HUES48 (cell line): ENCODE data around the gene PRKAG1.
A peak's percentile ranks its signal among the peaks of the same experiment; 100 is the strongest.

Source experiments
- H3K27ac ChIP-seq: one replicate; pipeline ENCODE4 v1.7.0; 2013; ENCODE audit warnings: low read depth, low read length, inconsistent platforms
- H3K27me3 ChIP-seq: 2 replicates; pipeline ENCODE4 v1.6.1; 2013; ENCODE audit warnings: mild to moderate bottlenecking, low read length; ENCODE audit not compliant: control insufficient read depth, insufficient read depth
- H3K36me3 ChIP-seq: 2 replicates; pipeline ENCODE4 v1.6.1; 2013; ENCODE audit warnings: low read length; ENCODE audit not compliant: control insufficient read depth, insufficient read depth
- H3K4me1 ChIP-seq: 2 replicates; pipeline ENCODE4 v1.6.1; 2013; ENCODE audit warnings: mild to moderate bottlenecking, low read length; ENCODE audit not compliant: control insufficient read depth, insufficient read depth
- H3K4me3 ChIP-seq: 2 replicates; pipeline ENCODE4 v1.5.1; 2013; ENCODE audit warnings: mild to moderate bottlenecking, low read depth, low read length
- H3K9ac ChIP-seq: 2 replicates; pipeline ENCODE4 v1.6.1; 2013; ENCODE audit warnings: mild to moderate bottlenecking, low read depth, low read length, moderate library complexity
- H3K9me3 ChIP-seq: 2 replicates; pipeline ENCODE4 v1.6.1; 2013; ENCODE audit warnings: low read length; ENCODE audit not compliant: control insufficient read depth, insufficient read depth

The PRKAG1 gene

DNA sequence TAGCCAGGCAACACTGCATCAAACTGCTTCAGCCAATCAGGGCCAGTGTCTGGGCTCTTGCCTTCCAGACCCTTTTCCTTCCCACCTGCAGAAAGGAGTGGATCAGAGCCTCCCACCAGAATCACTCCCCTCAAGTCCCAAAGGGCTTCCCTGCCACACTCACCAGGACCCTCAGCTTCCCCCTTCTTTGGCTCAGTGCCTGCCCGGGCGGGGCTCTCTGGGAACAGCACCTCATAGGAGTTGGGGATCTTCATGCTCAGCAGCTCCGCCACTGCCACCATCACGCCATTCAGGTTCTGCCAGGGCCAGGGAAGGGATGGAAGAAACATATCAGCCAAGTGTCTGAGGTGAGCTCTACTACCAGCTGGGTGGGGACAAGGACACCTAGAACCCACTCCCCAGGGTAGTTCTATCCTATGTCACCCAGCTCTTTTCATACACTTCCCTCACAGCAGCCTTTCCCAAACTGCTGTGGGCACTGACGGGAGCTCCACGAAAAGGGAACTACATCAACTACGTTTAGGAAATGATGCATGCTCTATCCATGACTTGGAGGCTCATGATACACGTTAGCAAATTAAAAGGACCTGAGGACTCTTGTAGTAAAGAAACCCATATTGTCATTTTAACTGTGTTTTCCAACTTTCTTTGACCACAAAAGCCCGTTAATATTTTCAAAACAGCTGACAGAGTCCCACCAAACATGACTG is 9.4 kb upstream of the PRKAG1 start:
- Histone ChIP-seq H3K9ac (no peak overlapping the region), H3K9me3 (no peaks in the 10 kb centered on the region), H3K4me3 (no peak overlapping the region), H3K4me1 (no peaks in the 10 kb centered on the region), H3K27me3 (no peaks in the 10 kb centered on the region), H3K36me3 (peaks cover 98% of the 10 kb centered on the region), H3K27ac (no peak overlapping the region)

DNA sequence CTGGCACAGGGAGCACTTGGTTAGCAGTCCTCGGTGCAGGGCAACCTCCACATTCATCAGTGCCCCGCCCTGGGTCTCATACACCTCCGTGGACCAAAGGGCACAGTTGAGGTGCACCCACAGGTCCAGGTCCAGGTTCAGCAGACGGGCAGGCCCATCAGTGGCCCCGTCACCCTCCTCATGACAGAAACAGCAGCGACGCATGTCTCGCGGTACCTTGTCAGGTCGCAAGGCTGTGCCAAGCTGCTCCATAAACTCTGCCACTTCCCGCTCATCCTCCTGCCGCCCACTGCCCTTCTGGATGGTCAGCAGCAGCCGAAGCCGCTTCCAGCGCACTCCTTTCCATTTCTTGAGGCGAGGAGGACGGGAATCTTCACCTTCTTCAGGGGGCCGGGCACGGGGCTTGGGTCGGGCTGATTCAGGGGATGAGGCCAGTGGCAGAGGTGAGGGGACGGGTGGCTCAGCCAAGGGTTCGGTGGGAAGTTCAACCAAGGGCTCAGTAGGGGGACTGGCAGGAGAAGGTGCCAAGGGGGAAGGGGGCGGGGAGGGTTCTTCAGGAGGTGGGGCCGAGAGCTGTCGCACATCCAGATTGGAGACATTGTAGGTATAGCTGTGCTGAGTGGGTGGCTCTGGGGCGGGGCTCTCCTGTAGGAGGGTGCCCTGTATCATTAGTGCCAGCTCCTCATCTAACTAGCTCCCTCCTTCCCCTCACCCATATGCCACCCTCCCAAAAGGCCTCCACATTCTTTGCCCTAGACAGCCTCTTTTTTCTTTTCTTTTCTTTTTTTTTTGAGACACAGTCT is 8.3 kb upstream of the PRKAG1 start:
- Histone ChIP-seq H3K9me3 (no peaks in the 10 kb centered on the region), H3K9ac (no peak overlapping the region), H3K27me3 (no peaks in the 10 kb centered on the region), H3K27ac (no peak overlapping the region), H3K4me1 (no peaks in the 10 kb centered on the region), H3K4me3 (no peak overlapping the region), H3K36me3 (peaks cover 98% of the 10 kb centered on the region)

DNA sequence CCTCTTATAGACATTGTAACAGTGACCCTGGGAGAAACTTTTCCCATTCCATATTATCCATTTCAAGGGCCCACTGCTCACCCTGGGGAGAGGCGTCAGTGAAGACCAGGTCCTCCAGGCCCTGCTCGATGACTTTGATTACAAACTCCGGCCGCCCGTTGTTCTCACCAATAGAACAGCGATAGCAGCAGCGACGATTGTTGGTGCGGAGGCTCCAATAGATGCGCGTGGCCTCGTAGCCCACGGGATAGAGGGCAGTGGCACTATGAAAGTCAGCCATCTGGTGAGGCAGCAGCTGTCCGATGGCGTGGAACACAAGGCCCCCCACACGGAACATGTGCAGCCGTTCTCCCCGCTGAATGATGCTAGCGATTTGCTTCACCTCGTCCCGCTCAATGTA is 7.5 kb upstream of the PRKAG1 start:
- H3K27me3 ChIP-seq: no peaks in the 10 kb centered on the region
- H3K9ac ChIP-seq: no peak overlapping the region
- no peak overlapping the region for H3K4me3 ChIP-seq
- H3K27ac ChIP-seq: no peak overlapping the region
- H3K9me3 ChIP-seq: no peaks in the 10 kb centered on the region
- no peaks in the 10 kb centered on the region for H3K4me1 ChIP-seq
- H3K36me3 ChIP-seq: peaks cover 98% of the 10 kb centered on the region

DNA sequence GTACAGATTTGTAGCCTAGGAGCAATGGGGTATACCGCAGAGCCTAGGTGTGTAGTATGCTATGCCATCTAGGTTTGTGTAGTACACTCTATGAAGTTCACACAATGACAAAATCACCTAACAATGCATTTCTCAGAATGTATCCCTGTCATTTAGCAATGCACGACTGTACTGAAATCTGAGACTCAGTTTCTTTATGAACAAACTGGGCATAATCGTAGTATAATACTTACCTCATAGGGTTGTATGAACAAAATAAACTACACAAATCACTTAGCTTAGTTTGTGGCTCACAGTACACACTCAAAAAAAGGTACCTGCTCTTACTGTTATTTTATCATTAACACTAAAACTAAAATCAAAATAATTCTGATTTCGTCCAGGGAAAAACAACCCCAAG is 6.9 kb upstream of the PRKAG1 start:
- Histone ChIP-seq H3K27ac (no peak overlapping the region), H3K4me3 (no peak overlapping the region), H3K27me3 (no peaks in the 10 kb centered on the region), H3K36me3 (peaks cover 92% of the 10 kb centered on the region), H3K9ac (no peak overlapping the region), H3K4me1 (no peaks in the 10 kb centered on the region), H3K9me3 (no peaks in the 10 kb centered on the region)

DNA sequence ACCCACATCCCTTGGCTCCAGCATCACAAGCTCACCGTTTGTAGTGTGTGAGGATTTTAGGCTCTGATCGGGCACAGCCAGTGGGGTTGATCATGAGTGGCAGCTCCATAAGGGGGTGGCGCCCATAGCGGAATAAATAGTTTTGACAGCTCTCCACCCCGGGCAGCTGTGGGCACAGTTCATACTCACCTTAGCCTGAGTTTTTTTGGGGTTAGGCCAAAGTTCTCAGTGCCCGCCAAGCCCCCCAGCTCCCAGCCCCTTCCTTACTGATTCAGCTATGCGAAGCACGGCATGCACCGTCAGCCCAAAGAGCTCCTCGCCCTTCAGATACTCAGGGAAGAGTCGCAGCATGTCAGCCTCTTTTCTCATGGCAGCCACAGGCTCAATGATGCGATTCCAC is 6.0 kb upstream of the PRKAG1 start:
- Histone ChIP-seq H3K9ac (no peak overlapping the region), H3K9me3 (no peaks in the 10 kb centered on the region), H3K27ac (no peak overlapping the region), H3K4me3 (no peak overlapping the region), H3K27me3 (no peaks in the 10 kb centered on the region), H3K36me3 (peaks cover 83% of the 10 kb centered on the region), H3K4me1 (peaks cover under 1% of the 10 kb centered on the region; the same call in 1 of the 2 replicates)

DNA sequence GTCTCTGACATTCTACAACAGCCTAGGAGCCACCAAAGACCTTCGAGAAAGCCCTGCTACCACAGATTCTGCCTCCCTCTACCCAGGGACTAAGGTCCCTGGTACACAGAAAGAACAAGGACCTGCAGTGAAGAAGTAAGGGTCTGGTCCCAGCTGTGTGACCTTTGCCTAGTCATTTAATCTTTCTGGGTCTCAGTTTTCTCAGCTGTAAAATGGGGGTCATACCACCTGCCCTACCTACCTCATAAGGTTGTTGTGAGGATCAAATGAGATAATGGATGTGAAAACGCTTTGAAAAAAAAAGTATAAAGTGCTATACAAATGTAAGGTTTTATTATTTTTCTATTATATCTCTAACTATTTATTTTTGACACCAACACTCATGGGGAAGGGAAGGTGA is 5.2 kb upstream of the PRKAG1 start:
- H3K4me1 ChIP-seq: peaks cover 7% of the 10 kb centered on the region; the same call in 1 of the 2 replicates
- no peak overlapping the region for H3K27ac ChIP-seq
- H3K27me3 ChIP-seq: no peaks in the 10 kb centered on the region
- no peak overlapping the region for H3K9ac ChIP-seq
- no peaks in the 10 kb centered on the region for H3K9me3 ChIP-seq
- H3K36me3 ChIP-seq: peaks cover 76% of the 10 kb centered on the region
- no peak overlapping the region for H3K4me3 ChIP-seq

DNA sequence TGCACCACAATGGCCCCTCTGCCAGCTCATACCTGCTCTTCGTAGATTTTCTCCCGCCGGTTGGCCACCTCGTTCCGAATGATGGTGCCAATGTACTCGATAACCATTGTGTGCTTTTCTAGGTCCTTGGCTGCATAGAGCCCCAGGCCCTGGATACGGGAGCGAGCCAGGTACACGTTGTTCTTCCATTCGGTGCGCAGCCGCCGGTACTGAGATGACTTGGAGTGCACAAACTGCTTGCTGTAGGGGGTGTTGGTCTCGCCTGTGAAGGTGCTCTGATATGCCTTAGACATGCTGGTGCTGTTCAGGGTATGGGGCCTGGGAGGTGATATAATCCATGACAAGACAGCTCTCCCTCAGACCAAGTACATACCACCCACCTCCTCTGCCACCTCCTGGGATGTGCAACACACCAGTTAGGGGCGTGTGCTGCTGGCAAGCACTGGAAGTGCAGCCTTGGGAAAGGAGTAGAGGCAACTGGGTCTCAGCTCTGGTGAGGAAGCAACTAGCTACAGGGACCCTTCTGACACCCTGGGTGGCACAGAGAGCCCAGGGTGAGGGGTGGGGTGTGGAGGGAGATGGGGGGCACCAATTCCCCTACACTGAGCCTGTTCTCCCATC is 4.1 kb upstream of the PRKAG1 start:
- H3K9ac ChIP-seq: no peak overlapping the region
- no peaks in the 10 kb centered on the region for H3K9me3 ChIP-seq
- no peak overlapping the region for H3K27ac ChIP-seq
- peaks cover 11% of the 10 kb centered on the region for H3K4me1 ChIP-seq
- peaks cover 64% of the 10 kb centered on the region for H3K36me3 ChIP-seq
- no peaks in the 10 kb centered on the region for H3K27me3 ChIP-seq
- no peak overlapping the region for H3K4me3 ChIP-seq

DNA sequence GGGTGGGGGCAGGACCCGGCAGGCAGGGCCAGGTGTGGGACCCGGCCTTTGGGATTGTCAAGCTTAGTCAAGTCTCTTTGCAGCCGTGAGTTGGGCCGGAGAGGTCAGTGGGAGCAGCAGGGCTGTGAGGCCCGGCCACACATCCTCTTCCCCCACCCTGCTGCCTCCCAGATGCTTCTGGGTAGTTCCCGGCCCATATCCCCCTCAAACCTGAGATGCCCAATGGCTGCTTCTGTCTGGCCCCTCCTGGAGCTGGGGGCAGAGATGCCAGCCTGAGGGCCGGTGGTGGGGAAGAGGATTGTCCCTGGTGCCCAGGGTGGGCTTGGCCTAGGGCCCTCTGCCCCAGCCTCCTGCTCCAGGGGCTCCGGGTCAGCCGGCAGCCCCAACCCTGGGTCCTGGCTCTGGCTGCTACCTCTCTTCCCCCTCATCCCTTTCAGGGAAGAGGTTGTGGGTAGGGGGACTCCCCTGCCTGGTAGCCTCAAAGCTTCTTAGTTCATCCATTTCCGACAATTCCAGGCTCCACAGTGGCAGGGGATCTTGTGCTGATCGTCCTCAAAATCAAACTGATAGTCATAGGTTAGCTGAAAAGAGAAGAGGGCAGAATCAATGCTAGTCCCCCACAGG is 2.8 kb upstream of the PRKAG1 start:
- Histone ChIP-seq H3K27me3 (no peaks in the 10 kb centered on the region), H3K27ac (no peak overlapping the region), H3K9me3 (no peaks in the 10 kb centered on the region), H3K4me3 (no peak overlapping the region), H3K4me1 (peaks cover 14% of the 10 kb centered on the region), H3K9ac (no peak overlapping the region), H3K36me3 (peaks cover 52% of the 10 kb centered on the region)

DNA sequence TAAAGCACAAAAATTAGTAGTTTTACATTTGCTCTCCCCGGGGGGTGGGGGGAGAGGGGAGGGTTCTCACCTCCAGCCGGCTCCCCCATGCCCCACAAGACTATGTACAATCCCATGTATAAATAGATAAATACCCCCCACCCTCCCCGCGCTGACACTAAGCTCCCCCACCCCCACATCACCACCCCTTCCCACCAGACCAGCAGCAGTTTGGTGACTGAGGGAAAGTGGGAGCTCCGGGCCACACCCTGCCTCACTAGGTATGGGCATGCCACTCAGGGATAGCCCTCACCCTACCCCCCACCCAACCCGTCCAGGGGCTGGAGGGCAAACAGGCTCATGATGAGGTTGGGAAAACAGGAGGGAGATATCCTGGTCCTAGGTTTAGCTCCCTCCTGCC is 1.9 kb upstream of the PRKAG1 start:
- H3K9ac ChIP-seq: no peak overlapping the region
- H3K27ac ChIP-seq: no peak overlapping the region

DNA sequence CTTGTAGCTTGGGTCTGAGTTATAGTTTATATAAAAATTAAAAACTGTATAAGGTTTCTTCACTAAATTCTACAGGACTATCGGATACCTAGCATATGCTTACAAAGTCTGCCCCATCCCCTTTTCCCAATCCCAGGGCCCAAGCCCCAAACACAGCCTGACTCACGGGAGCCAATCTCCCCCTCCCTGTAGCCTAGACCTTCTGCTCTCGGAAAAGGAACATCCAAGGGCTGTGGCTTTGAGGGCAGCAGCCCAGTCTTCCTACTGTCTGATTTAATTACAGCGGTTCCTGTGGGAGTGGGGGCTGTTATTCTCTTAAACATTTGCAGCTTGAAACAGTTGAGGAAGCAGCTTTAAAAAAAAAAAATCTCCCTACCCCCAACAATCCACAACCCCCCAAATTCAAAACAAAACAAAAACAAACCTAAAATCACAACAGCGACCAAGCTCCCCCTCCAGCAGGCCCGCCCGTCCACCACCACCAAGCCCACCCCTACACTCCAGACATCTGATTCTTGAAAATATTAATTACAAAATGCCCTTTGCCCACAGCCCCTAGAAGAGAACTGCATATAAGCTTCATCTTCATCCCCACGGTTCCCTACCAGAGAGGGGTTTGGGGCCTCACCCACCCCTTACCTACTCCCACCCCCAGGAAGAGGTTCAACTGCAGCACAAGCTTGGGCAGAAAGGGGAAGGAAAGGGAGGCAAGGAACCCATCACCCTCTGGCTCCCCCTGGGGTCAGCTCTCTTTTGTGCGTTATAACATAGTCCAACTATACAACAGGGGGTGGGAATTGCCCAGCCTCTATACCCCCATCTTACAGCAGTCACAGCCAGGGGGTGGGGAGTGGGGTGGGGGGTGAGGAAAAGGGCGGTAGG is 1.1 kb upstream of the PRKAG1 start:
- Histone ChIP-seq H3K27me3 (no peaks in the 10 kb centered on the region), H3K36me3 (peaks cover 35% of the 10 kb centered on the region), H3K9me3 (no peaks in the 10 kb centered on the region), H3K27ac (peak overlapping the region; percentile 95), H3K4me1 (peaks cover 14% of the 10 kb centered on the region), H3K4me3 (peak overlapping the region; percentile 85), H3K9ac (0 out of 2 replicates have a peak overlapping the region, but pooled peaks have one; percentile 93)

More for the DNA sequence above, 1.9 kb upstream of the PRKAG1 start:
- Histone ChIP-seq H3K9me3 (no peaks in the 10 kb centered on the region), H3K4me3 (no peak overlapping the region), H3K4me1 (peaks cover 14% of the 10 kb centered on the region), H3K27me3 (no peaks in the 10 kb centered on the region), H3K36me3 (peaks cover 43% of the 10 kb centered on the region)
